T47D (cell line): ENCODE results near the gene OPN1LW.

ENCODE experiments used
- DNase-seq, 2 experiments: peaks; one replicate each; pipeline versions ENCODE4 v3.0.0 to v3.0.0-alpha.2; 2011 to 2012; ENCODE audit warnings: low read depth in 1 of 2, low spot score in 1 of 2
- JUND ChIP-seq: IDR thresholded peaks from 2 replicates; pipeline ENCODE4 v1.6.1; 2012; ENCODE audit warnings: low read depth
- in situ Hi-C: cut with HindIII; loops from 2 replicates; pipeline ENCODE4 v1.10.0; 2016; ENCODE audit warnings: low sequenced_read_pairs, low pct_unique_long_range_greater_than_20kb

Gene OPN1LW

GRCh38 chrX:154120567-154120966 is 23.5 kb upstream of the OPN1LW start:
- in situ Hi-C loops = no loop called here
- no peak for DNase-seq
- no peak for TF ChIP-seq JUND

- in situ Hi-C loops = no loop called here
- no peak for TF ChIP-seq JUND
Observed at GRCh38 chrX:154121207-154121606, 22.8 kb upstream of the OPN1LW start.

GRCh38 chrX:154121961-154122360 is 22.1 kb upstream of the OPN1LW start:
- in situ Hi-C loops = no loop called here

More at GRCh38 chrX:154121207-154121606, 22.8 kb upstream of the OPN1LW start:
- no peak for DNase-seq

GRCh38 chrX:154123241-154124219 is 20.5 kb upstream of the OPN1LW start:
- DNase-seq = no peak
- in situ Hi-C loops = no loop called here
- TF ChIP-seq JUND = no peak

More at GRCh38 chrX:154121961-154122360, 22.1 kb upstream of the OPN1LW start:
- TF ChIP-seq JUND = no peak
- peak in 1 of 2 experiments; percentile 49 for DNase-seq

GRCh38 chrX:154125391-154126040 is 18.5 kb upstream of the OPN1LW start:
- in situ Hi-C loops = no loop called here
- TF ChIP-seq JUND = no peak
- no peak for DNase-seq

GRCh38 chrX:154126101-154126500 is 17.9 kb upstream of the OPN1LW start:
- TF ChIP-seq JUND = no peak
- in situ Hi-C loops = no loop called here
- DNase-seq = no peak

GRCh38 chrX:154131955-154132354 is 12.1 kb upstream of the OPN1LW start:
- DNase-seq = no peak
- in situ Hi-C loops = no loop called here
- no peak for TF ChIP-seq JUND

GRCh38 chrX:154132366-154132765 is 11.7 kb upstream of the OPN1LW start:
- in situ Hi-C loops = no loop called here
- no peak for TF ChIP-seq JUND
- no peak for DNase-seq

GRCh38 chrX:154135458-154136229 is 8.4 kb upstream of the OPN1LW start:
- no peak for TF ChIP-seq JUND
- DNase-seq = no peak
- in situ Hi-C loops = no loop called here

- DNase-seq = peak; percentile 21 to 46
- no peak for TF ChIP-seq JUND
- in situ Hi-C loops = no loop called here
Observed at GRCh38 chrX:154136627-154137161, 7.3 kb upstream of the OPN1LW start.

GRCh38 chrX:154138857-154139256 is 5.2 kb upstream of the OPN1LW start:
- DNase-seq = no peak
- TF ChIP-seq JUND = no peak
- in situ Hi-C loops = no loop called here

- no peak for DNase-seq
- in situ Hi-C loops = no loop called here
- no peak for TF ChIP-seq JUND
Observed at GRCh38 chrX:154140206-154140605, 3.8 kb upstream of the OPN1LW start.
